Measurements from ENCODE around the gene AGER. TPM values are rescaled to one million over a fixed set of nuclear protein-coding genes. Genes with fewer than 3 reads are reported as not detected.

Gene AGER
- total and polyA plus RNA-seq, 2 donors (not counting 3 experiments of a cell fraction or from before 2014, with no cell fraction given) = 5.1 to 18.5 TPM

DNA sequence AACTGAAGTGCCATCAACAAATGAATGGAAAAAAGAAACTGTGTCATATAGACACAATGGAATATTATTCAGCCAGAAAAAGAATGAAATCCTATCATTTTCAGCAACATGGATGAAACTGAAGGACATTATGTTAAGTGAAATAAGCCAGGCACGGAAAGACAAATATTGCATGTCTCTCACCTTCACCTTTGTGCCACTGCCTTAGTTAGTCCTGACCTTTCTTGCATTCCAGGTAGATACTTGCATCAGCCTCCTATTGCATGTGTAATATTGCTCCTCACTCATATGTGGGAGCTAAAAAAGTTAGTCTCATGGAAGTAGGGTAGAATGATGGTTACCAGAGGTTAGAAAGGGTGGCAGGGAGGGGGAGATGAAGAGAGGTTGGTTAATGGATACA, 24.9 kb upstream of the AGER start:
- H3K4me1 ChIP-seq (ENCODE audit: control insufficient read depth, extremely low read depth, insufficient read depth, low read length) = no peaks in the 10 kb centered on the region
- H3K4me3 ChIP-seq (replicated peaks in 1 of 3; ENCODE audit: insufficient read depth in 1 of 3, low read depth in 1 of 3, low read length in 3 of 3) = no peak overlapping the region
- DNase-seq (ENCODE audit: low read depth, low spot score) (no peak), FAIRE-seq (no peak)
- no peaks in the 10 kb centered on the region for H3K27me3 ChIP-seq (ENCODE audit: control insufficient read depth in 2 of 2, insufficient read depth in 2 of 2, low read length in 2 of 2)
- no peaks in the 10 kb centered on the region for H3K9me3 ChIP-seq (replicated peaks; ENCODE audit: control insufficient read depth, insufficient read depth, low read length)
- no peaks in the 10 kb centered on the region for H3K9me1 ChIP-seq (replicated peaks; ENCODE audit: control insufficient read depth, extremely low read depth, insufficient read depth, low read length)
- intact Hi-C loops (cut with micrococcal nuclease) (no loop called here), dilution Hi-C loops (cut with MboI; ENCODE audit: extremely low pct_ligation_motif_present, low sequenced_read_pairs) (no loop called here)
- TF ChIP-seq JUN (IDR thresholded peaks at IDR 0.05; ENCODE audit: borderline replicate concordance, insufficient read depth, insufficient read length, low read depth) (no peak), POLR2AphosphoS5 (IDR thresholded peaks at IDR 0.05; ENCODE audit: insufficient read depth, low read depth, low read length) (no peak), FOS (IDR thresholded peaks at IDR 0.05; ENCODE audit: borderline replicate concordance, insufficient read depth, low read length) (no peak), POLR2A (IDR thresholded peaks at IDR 0.05; ENCODE audit: low read depth, low read length) (no peak), GATA2 (IDR thresholded peaks at IDR 0.05; ENCODE audit: insufficient read depth, insufficient read length, low read depth, low read length) (no peak), EZH2 (IDR thresholded peaks at IDR 0.05; ENCODE audit: borderline replicate concordance, low read depth, low read length, severe bottlenecking) (no peak), MYC (IDR thresholded peaks at IDR 0.05; ENCODE audit: low read depth, low read length) (no peak), MAX (IDR thresholded peaks at IDR 0.05; ENCODE audit: insufficient read depth, insufficient read length) (no peak)
- TF ChIP-seq, protein P1, sequence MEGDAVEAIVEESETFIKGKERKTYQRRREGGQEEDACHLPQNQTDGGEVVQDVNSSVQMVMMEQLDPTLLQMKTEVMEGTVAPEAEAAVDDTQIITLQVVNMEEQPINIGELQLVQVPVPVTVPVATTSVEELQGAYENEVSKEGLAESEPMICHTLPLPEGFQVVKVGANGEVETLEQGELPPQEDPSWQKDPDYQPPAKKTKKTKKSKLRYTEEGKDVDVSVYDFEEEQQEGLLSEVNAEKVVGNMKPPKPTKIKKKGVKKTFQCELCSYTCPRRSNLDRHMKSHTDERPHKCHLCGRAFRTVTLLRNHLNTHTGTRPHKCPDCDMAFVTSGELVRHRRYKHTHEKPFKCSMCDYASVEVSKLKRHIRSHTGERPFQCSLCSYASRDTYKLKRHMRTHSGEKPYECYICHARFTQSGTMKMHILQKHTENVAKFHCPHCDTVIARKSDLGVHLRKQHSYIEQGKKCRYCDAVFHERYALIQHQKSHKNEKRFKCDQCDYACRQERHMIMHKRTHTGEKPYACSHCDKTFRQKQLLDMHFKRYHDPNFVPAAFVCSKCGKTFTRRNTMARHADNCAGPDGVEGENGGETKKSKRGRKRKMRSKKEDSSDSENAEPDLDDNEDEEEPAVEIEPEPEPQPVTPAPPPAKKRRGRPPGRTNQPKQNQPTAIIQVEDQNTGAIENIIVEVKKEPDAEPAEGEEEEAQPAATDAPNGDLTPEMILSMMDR (IDR thresholded peaks at IDR 0.05; ENCODE audit: extremely low read depth in 1 of 2, insufficient read depth in 1 of 2, low read depth in 1 of 2, low read length in 2 of 2) = no peak
- no peak overlapping the region for H3K4me2 ChIP-seq (ENCODE audit: insufficient read depth, low read length)
- H2AFZ ChIP-seq (ENCODE audit: low read depth, low read length) = no peak overlapping the region
- ChIA-PET CTCF (no interaction called here), POLR2A (no interaction called here)
- no peaks in the 10 kb centered on the region for H3K79me2 ChIP-seq (ENCODE audit: control insufficient read depth, insufficient read depth, low read length)
- peaks cover 13 to 14% of the 10 kb centered on the region in 2 experiments for H3K36me3 ChIP-seq (ENCODE audit: control insufficient read depth in 2 of 2, extremely low read depth in 1 of 2, insufficient read depth in 2 of 2, low read length in 2 of 2)
- no peak overlapping the region for H3K27ac ChIP-seq (ENCODE audit: insufficient read depth, low read depth, low read length)
- no peak overlapping the region for H3K9ac ChIP-seq (replicated peaks; ENCODE audit: extremely low read depth, insufficient read depth, low read length)
- no peaks in the 10 kb centered on the region for H4K20me1 ChIP-seq (replicated peaks; ENCODE audit: control insufficient read depth, extremely low read depth, insufficient read depth, low read length)
- no TSS peak for BruUV-seq (replicated peaks)

All from endothelial cell of umbilical vein (primary cell).